ENCODE data around the gene SCAP. TPM values are rescaled to one million over a fixed set of nuclear protein-coding genes. Genes with fewer than 3 reads are reported as not detected.
"Not testable (repeated sequence)": the region's sequence is repeated elsewhere in the genome, so short reads cannot be mapped to it uniquely, and the experiment has no call there.

Gene SCAP
- total RNA-seq, 1 donor from 2014 or later: 84.3 TPM

DNA sequence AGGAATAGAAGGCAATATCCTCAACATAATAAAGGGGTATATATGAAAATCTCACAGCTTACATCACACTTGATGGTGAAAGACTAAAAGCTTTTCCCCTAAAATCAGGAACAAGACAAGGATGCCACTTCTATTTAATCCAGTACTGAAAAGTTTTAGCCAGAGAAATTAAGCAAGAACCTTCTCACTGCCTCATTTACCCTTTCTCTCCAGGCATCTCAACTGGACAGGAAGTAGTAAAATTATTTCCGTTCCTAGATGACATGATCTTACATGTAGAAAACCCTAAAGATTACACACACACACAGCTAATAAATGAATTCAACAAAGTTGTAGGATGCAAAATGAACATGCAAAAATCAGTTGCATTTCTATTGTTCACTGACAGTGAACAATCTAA lies 11.2 kb downstream of the SCAP start:
- ATAC-seq (ENCODE audit: low read depth) (no peak), DNase-seq (no peak)
- intact Hi-C loops (cut with micrococcal nuclease): no loop called here
- Mint-ChIP-seq H3K27ac (no peak overlapping the region), H3K4me3 (no peak overlapping the region), H3K4me1 (peaks cover 33% of the 10 kb centered on the region), H3K27me3 (no peaks in the 10 kb centered on the region), H3K9me3 (peaks cover 4% of the 10 kb centered on the region), H3K36me3 (ENCODE audit: low read depth) (peaks cover 31% of the 10 kb centered on the region)
- POLR2A ChIA-PET: no interaction called here
- TF ChIP-seq CTCF (IDR thresholded peaks at IDR 0.05): no peak
- CTCF ChIA-PET: no interaction called here

GRCh38 chr3:47459534-47460085 lies 16.1 kb downstream of the SCAP start:
- H3K4me1 Mint-ChIP-seq: peaks cover 21% of the 10 kb centered on the region
- ATAC-seq (ENCODE audit: low read depth); H3K4me3 Mint-ChIP-seq; DNase-seq; intact Hi-C loops (cut with micrococcal nuclease); POLR2A ChIA-PET; H3K27ac Mint-ChIP-seq; H3K27me3 Mint-ChIP-seq; H3K9me3 Mint-ChIP-seq; CTCF ChIA-PET: not testable (repeated sequence)
- H3K36me3 Mint-ChIP-seq (ENCODE audit: low read depth): peaks cover 14% of the 10 kb centered on the region

- CTCF ChIA-PET: no interaction called here
Measured at GRCh38 chr3:47456984-47457383, 18.8 kb downstream of the SCAP start.

DNA sequence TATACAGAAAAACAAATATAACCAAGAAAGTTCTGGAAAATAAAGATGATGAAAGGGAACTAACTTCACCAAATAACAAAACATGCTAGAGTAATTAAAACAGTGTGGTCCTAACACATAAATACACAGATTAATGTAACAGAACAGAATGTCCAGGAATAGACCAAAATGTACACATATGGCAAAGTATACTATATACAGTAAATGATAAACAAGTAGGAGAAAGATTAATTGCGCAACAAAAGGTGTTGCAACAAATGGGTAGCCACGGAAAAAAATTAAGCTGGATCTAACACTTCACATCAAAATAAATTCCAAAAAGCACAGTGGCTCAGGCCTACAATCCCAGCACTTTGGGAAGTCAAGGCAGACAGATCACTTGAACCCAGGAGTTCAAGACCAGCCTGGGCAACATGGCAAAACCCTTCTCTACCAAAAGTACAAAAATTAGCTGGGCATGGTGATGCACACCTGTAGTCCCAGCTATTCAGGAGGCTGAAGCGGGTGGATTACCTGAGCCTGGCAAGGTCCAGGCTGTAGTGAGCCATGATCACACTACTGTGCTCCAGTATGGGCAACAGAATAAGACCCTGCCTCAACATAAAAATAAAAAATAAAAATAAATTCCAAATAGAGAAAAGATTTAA lies 19.8 kb downstream of the SCAP start:
- CTCF ChIA-PET: no interaction called here
- intact Hi-C loops (cut with micrococcal nuclease): no loop called here
- ATAC-seq (ENCODE audit: low read depth) (no peak), DNase-seq (no peak)
- Mint-ChIP-seq H3K4me3 (no peak overlapping the region), H3K9me3 (peaks cover 5% of the 10 kb centered on the region), H3K27ac (no peak overlapping the region), H3K27me3 (no peaks in the 10 kb centered on the region), H3K4me1 (peaks cover 9% of the 10 kb centered on the region), H3K36me3 (ENCODE audit: low read depth) (peaks cover 11% of the 10 kb centered on the region)
- TF ChIP-seq CTCF (IDR thresholded peaks at IDR 0.05): no peak
- POLR2A ChIA-PET: no interaction called here

More at GRCh38 chr3:47456984-47457383, 18.8 kb downstream of the SCAP start:
- DNase-seq (no peak), ATAC-seq (ENCODE audit: low read depth) (no peak)
- Mint-ChIP-seq H3K27me3 (no peaks in the 10 kb centered on the region), H3K36me3 (ENCODE audit: low read depth) (peaks cover 11% of the 10 kb centered on the region), H3K9me3 (peaks cover 5% of the 10 kb centered on the region), H3K4me1 (peaks cover 7% of the 10 kb centered on the region), H3K27ac (no peak overlapping the region), H3K4me3 (no peak overlapping the region)
- no peak for TF ChIP-seq CTCF (IDR thresholded peaks at IDR 0.05)
- intact Hi-C loops (cut with micrococcal nuclease): no loop called here
- POLR2A ChIA-PET: no interaction called here

DNA sequence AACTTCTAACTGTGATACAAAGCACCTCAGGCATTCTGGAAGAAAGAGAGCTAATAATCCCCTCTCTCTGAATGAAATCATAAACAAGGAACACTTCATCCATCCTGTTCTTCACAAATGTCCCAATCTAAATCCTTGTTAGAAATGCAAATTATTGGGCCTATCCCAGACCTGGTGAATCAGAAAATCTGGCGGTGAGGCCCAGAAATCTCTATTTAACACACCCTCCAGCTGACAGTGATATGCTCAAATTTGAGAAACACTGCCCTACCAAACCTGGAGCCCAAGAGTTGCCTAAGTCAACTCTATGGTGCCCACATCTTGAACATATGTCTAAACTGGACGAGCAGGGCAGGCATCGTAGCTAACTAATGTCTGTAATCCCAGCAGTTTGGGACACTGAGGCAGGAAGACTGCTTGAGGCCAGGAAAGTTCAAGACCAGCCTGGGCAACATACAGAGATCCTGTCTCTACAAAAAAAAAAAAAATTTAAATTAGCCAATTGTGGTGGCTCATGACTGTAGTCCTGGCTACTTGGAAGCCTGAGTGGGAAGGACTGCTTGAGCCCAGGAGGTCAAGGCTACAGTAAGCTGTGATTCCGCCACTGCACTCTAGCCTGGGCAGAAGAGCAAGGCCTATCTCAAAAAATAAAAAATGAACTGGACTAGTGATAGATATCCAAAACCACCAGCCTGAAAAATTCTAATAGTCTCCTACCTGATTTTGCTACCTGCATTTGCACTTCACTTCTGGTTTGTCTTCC lies 23.1 kb downstream of the SCAP start:
- H3K9me3 Mint-ChIP-seq: peaks cover 5% of the 10 kb centered on the region
- no peak overlapping the region for H3K4me3 Mint-ChIP-seq
- POLR2A ChIA-PET: no interaction called here
- intact Hi-C loops (cut with micrococcal nuclease): no loop called here
- H3K36me3 Mint-ChIP-seq (ENCODE audit: low read depth): peaks cover 12% of the 10 kb centered on the region
- ATAC-seq (ENCODE audit: low read depth) (no peak), DNase-seq (no peak)
- no peak overlapping the region for H3K27ac Mint-ChIP-seq
- no peak for TF ChIP-seq CTCF (IDR thresholded peaks at IDR 0.05)
- CTCF ChIA-PET: interaction anchor here (0.5 kb wide), 1 partner anchor 29 kb away, joined by 3 read pairs; no protein-coding TSS in a partner anchor
- H3K4me1 Mint-ChIP-seq: peaks cover 11% of the 10 kb centered on the region
- H3K27me3 Mint-ChIP-seq: no peaks in the 10 kb centered on the region
